Keratinocyte (primary cell): ENCODE results near the gene CAMSAP3. TPM values are rescaled to one million over a fixed set of nuclear protein-coding genes. Genes with fewer than 3 reads are reported as not detected.

ENCODE experiments used
- DNase-seq: peaks from one replicate; pipeline ENCODE4 v3.0.0-alpha.2; 2011; ENCODE audit warnings: low read depth, missing footprints, low spot score
- FAIRE-seq: peaks from 2 replicates; lab custom pipeline; 2011; peaks lifted over from hg19 to GRCh38; lab: Jason Lieb, UNC
- H2AFZ ChIP-seq: 2 replicates; pipeline ENCODE4 v1.6.0; 2012; ENCODE audit warnings: low read length, control low read depth, inconsistent platforms; ENCODE audit not compliant: control insufficient read depth
- H3K27ac ChIP-seq: 2 replicates; pipeline ENCODE4 v1.5.1; 2011; ENCODE audit warnings: low read length; ENCODE audit not compliant: control insufficient read depth, insufficient read depth
- H3K27me3 ChIP-seq: 3 replicates; pipeline ENCODE4 v1.6.0; 2011; ENCODE audit warnings: low read length; ENCODE audit not compliant: control insufficient read depth, insufficient read depth; ENCODE audit errors: extremely low read depth
- H3K36me3 ChIP-seq, 2 experiments: 2 replicates in 1 of 2; 3 replicates in 1 of 2; pipeline ENCODE4 v1.5.1; 2011; ENCODE audit warnings: low read length in 2 of 2, mild to moderate bottlenecking in 1 of 2; ENCODE audit not compliant: control insufficient read depth in 2 of 2, insufficient read depth in 2 of 2; ENCODE audit errors: extremely low read depth in 1 of 2
- H3K4me1 ChIP-seq: 3 replicates; pipeline ENCODE4 v1.5.1; 2011; ENCODE audit warnings: low read length; ENCODE audit not compliant: control insufficient read depth, insufficient read depth; ENCODE audit errors: extremely low read depth
- H3K4me2 ChIP-seq: 3 replicates; pipeline ENCODE4 v1.6.0; 2011; ENCODE audit warnings: low read depth, low read length; ENCODE audit not compliant: control insufficient read depth, insufficient read depth; ENCODE audit errors: extremely low read depth
- H3K4me3 ChIP-seq, 3 experiments: fragments of 200-600 bp in 1 of 3; sonication (generic) in 1 of 3; 2 replicates in 2 of 3; 3 replicates in 1 of 3; pipeline ENCODE4 v1.5.1; 2011 to 2016; ENCODE audit warnings: low read length in 3 of 3, mild to moderate bottlenecking in 3 of 3, control low read depth in 2 of 3, inconsistent platforms in 1 of 3, low read depth in 1 of 3, mixed read lengths in 1 of 3, mixed run types in 1 of 3, moderate library complexity in 1 of 3; ENCODE audit not compliant: control insufficient read depth in 2 of 3, insufficient read depth in 2 of 3; ENCODE audit errors: extremely low read depth in 1 of 3
- H3K79me2 ChIP-seq: 2 replicates; pipeline ENCODE4 v1.6.0; 2012; ENCODE audit warnings: low read length; ENCODE audit not compliant: control insufficient read depth, insufficient read depth
- H3K9ac ChIP-seq: 3 replicates; pipeline ENCODE4 v1.6.0; 2011; ENCODE audit warnings: low read length; ENCODE audit not compliant: control insufficient read depth, insufficient read depth; ENCODE audit errors: extremely low read depth
- H3K9me1 ChIP-seq: 3 replicates; pipeline ENCODE4 v1.6.0; 2011; ENCODE audit warnings: low read length; ENCODE audit not compliant: control insufficient read depth, insufficient read depth; ENCODE audit errors: extremely low read depth
- H3K9me3 ChIP-seq: 2 replicates; pipeline ENCODE4 v1.5.1; 2012; ENCODE audit warnings: low read depth, low read length; ENCODE audit not compliant: control insufficient read depth
- H4K20me1 ChIP-seq: 3 replicates; pipeline ENCODE4 v1.6.0; 2011; ENCODE audit warnings: low read length; ENCODE audit not compliant: control insufficient read depth, insufficient read depth; ENCODE audit errors: extremely low read depth
- EZH2 ChIP-seq: IDR thresholded peaks from one replicate; pipeline ENCODE4 v1.6.1; 2012; ENCODE audit warnings: inconsistent platforms, mild to moderate bottlenecking, low read length, moderate library complexity
- dilution Hi-C: fragments of 300-500 bp; cut with MboI; formaldehyde crosslinking; loops from one replicate; pipeline ENCODE4 v1.7.0; 2020; ENCODE audit warnings: low sequenced_read_pairs; ENCODE audit not compliant: extremely low pct_ligation_motif_present
- polyA plus RNA-seq, 5 experiments: library from polyadenylated mRNA; depleted of rRNA in 3 of 5; stranded (reverse) in 3 of 5; stranded (forward) in 1 of 5; unstranded in 1 of 5; fragments of >200 nt; gene quantifications; 1 replicate in 1 of 5; 2 replicates in 3 of 5; 3 replicates in 1 of 5; pipeline versions ENCODE4 v1.2.1 to v1.2.3, GENCODE V29; 2011 to 2012; ENCODE audit warnings: missing spikeins in 2 of 5, low read depth in 1 of 5, low replicate concordance in 1 of 5
- TF ChIP-seq, protein P1 (sequence below), 3 experiments: IDR thresholded peaks in 1 of 3; conservative IDR thresholded peaks in 1 of 3; optimal IDR thresholded peaks in 1 of 3; 2 replicates in 2 of 3; 3 replicates in 1 of 3; pipeline versions ENCODE3 to v1.5.1; 2011; ENCODE audit warnings: low read length in 3 of 3, mild to moderate bottlenecking in 3 of 3, moderate library complexity in 2 of 3, control low read depth in 1 of 3, inconsistent platforms in 1 of 3; ENCODE audit not compliant: insufficient read depth in 2 of 3; ENCODE audit errors: extremely low read depth in 1 of 3

Gene CAMSAP3
- polyA plus RNA-seq, 1 donor (not counting 4 experiments of a cell fraction or from before 2014, with no cell fraction given), result 2.4 TPM

DNA sequence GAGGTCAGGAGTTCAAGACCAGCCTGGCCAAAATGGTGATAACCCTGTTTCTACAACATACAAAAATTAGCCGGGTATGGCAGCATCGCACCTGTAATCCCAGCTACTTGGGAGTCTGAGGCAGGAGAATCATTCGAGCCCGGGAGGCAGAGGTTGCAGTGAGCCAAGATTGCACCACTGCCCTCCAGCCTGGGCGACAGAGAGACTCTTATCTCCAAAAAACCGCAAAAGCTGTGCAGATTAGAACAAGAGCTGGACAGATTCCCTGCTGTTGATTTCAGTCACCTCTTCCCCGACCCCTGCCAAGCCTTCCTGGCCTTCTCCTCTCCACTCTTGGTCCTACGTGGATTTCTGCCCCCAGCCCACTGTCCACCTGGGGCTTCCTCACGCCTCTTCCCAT lies 8.3 kb downstream of the CAMSAP3 start:
- H3K36me3 ChIP-seq, result peaks cover 2 to 12% of the 10 kb centered on the region in 2 experiments
- no peak overlapping the region for H2AFZ ChIP-seq
- no peaks in the 10 kb centered on the region for H4K20me1 ChIP-seq
- no peak overlapping the region for H3K4me3 ChIP-seq
- no peaks in the 10 kb centered on the region for H3K9me1 ChIP-seq
- no peaks in the 10 kb centered on the region for H3K9me3 ChIP-seq
- FAIRE-seq (no peak), DNase-seq (no peak)
- peaks cover 3% of the 10 kb centered on the region for H3K4me1 ChIP-seq
- H3K27me3 ChIP-seq, result no peaks in the 10 kb centered on the region
- peaks cover 2% of the 10 kb centered on the region for H3K79me2 ChIP-seq
- H3K4me2 ChIP-seq, result no peak overlapping the region
- H3K27ac ChIP-seq, result no peak overlapping the region
- dilution Hi-C loops, result no loop called here
- H3K9ac ChIP-seq, result no peak overlapping the region
- no peak for TF ChIP-seq EZH2
- TF ChIP-seq, protein P1, sequence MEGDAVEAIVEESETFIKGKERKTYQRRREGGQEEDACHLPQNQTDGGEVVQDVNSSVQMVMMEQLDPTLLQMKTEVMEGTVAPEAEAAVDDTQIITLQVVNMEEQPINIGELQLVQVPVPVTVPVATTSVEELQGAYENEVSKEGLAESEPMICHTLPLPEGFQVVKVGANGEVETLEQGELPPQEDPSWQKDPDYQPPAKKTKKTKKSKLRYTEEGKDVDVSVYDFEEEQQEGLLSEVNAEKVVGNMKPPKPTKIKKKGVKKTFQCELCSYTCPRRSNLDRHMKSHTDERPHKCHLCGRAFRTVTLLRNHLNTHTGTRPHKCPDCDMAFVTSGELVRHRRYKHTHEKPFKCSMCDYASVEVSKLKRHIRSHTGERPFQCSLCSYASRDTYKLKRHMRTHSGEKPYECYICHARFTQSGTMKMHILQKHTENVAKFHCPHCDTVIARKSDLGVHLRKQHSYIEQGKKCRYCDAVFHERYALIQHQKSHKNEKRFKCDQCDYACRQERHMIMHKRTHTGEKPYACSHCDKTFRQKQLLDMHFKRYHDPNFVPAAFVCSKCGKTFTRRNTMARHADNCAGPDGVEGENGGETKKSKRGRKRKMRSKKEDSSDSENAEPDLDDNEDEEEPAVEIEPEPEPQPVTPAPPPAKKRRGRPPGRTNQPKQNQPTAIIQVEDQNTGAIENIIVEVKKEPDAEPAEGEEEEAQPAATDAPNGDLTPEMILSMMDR (optimal IDR thresholded peaks at IDR 0.05 in 1 of 3, IDR thresholded peaks at IDR 0.05 in 1 of 3, conservative IDR thresholded peaks at IDR 0.05 in 1 of 3; ENCODE audit: extremely low read depth in 1 of 3, insufficient read depth in 2 of 3, low read length in 3 of 3), result no peak

DNA sequence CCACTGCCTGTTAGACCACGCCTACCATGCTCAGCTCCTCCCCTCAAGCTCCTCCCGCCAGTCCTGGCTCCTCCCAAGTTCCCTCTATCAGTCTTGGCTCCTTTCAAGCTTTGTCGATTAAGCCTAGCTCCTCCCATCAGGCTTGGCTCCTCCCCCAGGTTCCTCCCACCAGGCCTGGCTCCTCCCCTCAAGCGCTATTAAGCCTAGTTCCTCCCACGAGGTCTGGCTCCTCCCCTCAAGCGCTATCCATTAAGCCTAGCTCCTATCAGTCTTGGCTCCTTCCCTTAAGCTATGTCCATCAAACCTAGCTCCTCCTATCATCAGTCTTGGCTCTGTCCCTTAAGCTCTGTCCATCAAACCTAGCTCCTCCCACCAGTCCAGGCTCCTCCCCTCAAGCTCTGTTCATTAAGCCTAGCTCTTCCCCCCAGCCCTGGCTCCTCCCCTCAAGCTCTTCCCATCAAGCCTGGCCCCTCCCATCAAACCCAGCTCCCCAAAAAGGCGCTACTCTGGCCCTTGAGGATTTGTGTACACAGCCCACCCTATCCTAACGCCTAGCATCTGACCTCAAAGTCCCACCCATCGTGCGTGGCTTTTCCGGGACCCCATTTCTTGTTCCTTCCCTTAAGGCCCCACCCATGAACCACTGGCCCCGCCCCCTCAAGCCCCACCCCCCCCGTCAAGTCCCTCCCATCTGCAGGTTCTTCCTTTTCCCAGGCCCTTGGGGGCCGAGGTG lies 10.0 kb downstream of the CAMSAP3 start:
- TF ChIP-seq, protein P1 (optimal IDR thresholded peaks at IDR 0.05 in 1 of 3, IDR thresholded peaks at IDR 0.05 in 1 of 3, conservative IDR thresholded peaks at IDR 0.05 in 1 of 3; ENCODE audit: extremely low read depth in 1 of 3, insufficient read depth in 2 of 3, low read length in 3 of 3), result no peak
- TF ChIP-seq EZH2, result no peak
- H3K4me2 ChIP-seq, result no peak overlapping the region
- no peak overlapping the region for H3K4me3 ChIP-seq
- H3K27me3 ChIP-seq, result no peaks in the 10 kb centered on the region
- dilution Hi-C loops, result no loop called here
- H3K36me3 ChIP-seq, result peaks cover 2 to 12% of the 10 kb centered on the region in 2 experiments
- no peak overlapping the region for H3K27ac ChIP-seq
- H3K9me1 ChIP-seq, result no peaks in the 10 kb centered on the region
- FAIRE-seq (no peak), DNase-seq (no peak)
- no peak overlapping the region for H2AFZ ChIP-seq
- H3K9ac ChIP-seq, result no peak overlapping the region
- H4K20me1 ChIP-seq, result no peaks in the 10 kb centered on the region
- peaks cover 3% of the 10 kb centered on the region for H3K4me1 ChIP-seq
- H3K9me3 ChIP-seq, result no peaks in the 10 kb centered on the region
- H3K79me2 ChIP-seq, result peaks cover 2% of the 10 kb centered on the region
